ENCODE results near the gene AUP1. TPM values are rescaled to one million over a fixed set of nuclear protein-coding genes. Genes with fewer than 3 reads are reported as not detected.

Gene AUP1
- total and polyA plus RNA-seq, 9 of the 15 experiments (the other 6 are each of a cell fraction or from before 2014, with no cell fraction given) = 70.7 to 245 (median 165) TPM

DNA sequence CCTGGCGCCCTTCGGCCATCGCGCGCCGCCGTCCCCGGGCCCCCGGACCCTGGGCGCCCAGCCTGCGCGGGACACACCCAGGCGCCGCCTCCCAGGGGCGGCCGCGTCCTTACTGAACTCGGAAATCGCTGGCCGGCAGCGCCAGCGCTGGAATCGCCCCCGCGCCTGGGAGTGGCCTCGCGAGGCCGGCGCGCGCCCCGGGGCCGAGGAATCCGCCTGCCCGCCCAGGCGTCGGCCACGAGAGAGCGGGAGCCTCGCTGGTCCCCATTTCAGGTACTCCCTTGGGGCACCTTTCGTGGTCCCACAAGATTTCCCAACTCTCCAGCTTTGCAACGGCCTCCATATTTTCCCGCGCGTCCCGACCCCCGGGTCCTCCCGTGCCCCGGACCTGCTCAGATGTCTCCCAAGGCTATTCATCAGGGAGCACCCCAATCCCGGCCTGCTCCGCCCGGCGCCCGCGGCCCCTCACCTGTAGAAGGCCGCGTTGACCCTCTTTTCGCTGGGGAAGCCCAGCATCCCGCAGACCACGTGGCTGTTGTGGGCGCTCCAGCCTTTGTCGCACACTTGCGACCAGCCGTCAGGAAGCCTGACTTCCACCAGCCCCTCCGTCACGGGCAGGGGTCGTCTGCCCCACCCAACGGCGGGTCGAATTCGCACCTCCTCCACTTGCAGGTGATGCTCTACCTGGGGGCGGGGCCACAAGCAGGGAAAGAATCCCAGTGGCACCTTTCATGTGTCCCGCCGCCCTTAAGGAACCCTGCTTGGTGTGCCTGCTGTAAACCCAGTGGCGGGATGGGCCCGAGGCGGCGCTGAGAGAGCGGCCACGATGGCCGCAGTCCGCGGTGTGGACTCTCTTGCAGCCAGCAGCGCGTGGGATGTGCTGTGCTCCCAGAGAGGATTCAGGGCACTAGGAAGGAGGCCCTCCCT lies 19.7 kb upstream of the AUP1 start (continued):
- 0 out of 2 replicates have a peak, but pooled peaks have one; percentile 34 for TF ChIP-seq NFRKB (IDR thresholded peaks at IDR 0.05; ENCODE audit: low read depth)
- TF ChIP-seq ZNF436 (CRISPR knock-in tag; IDR thresholded peaks at IDR 0.05) = no peak
- no peak for TF ChIP-seq ZNF785 (CRISPR knock-in tag; IDR thresholded peaks at IDR 0.05)
- peak; percentile 22; the same call in 1 of the 2 replicates for TF ChIP-seq CBX1 (IDR thresholded peaks at IDR 0.05; ENCODE audit: low read depth)
- no peak for TF ChIP-seq SMARCA5 (IDR thresholded peaks at IDR 0.05)
- peak; percentile 56 for TF ChIP-seq TBP (optimal IDR thresholded peaks at IDR 0.05; ENCODE audit: low read depth, low read length)
- TF ChIP-seq GATAD2A (IDR thresholded peaks at IDR 0.05) = no peak
- no peak for TF ChIP-seq THRB (CRISPR knock-in tag; conservative IDR thresholded peaks at IDR 0.05)
- TF ChIP-seq CEBPB (tag; IDR thresholded peaks at IDR 0.05) = no peak
- TF ChIP-seq TEAD1 (CRISPR knock-in tag; IDR thresholded peaks at IDR 0.05) = no peak
- no peak for TF ChIP-seq FOXA1 (IDR thresholded peaks at IDR 0.05; ENCODE audit: borderline replicate concordance)
- no peak for TF ChIP-seq ZFP91 (CRISPR knock-in tag; IDR thresholded peaks at IDR 0.05)
- TF ChIP-seq NR3C1 (CRISPR knock-in tag; IDR thresholded peaks at IDR 0.05) = no peak
- no peak for TF ChIP-seq ZNF146 (CRISPR knock-in tag; IDR thresholded peaks at IDR 0.05; ENCODE audit: unreplicated experiment)
- no peak for TF ChIP-seq GATA2 (CRISPR knock-in tag; IDR thresholded peaks at IDR 0.05)
- no peak for TF ChIP-seq ARID2 (IDR thresholded peaks at IDR 0.05)
- TF ChIP-seq BRD4 (IDR thresholded peaks at IDR 0.05) = no peak
- no peak for TF ChIP-seq NCOA4 (IDR thresholded peaks at IDR 0.05; ENCODE audit: partially characterized antibody)
- TF ChIP-seq AFF4 (CRISPR knock-in tag; IDR thresholded peaks at IDR 0.05) = 0 out of 2 replicates have a peak, but pooled peaks have one; percentile 32

Measured in K562 (cell line).